RWPE1 (cell line): ENCODE data around the gene PRSS38.

Source experiments
- CTCF ChIA-PET: fragments of 350-600 bp; sonication (Branson Sonifier 250); formaldehyde crosslinking; extraction: SDS; loops from one replicate; lab custom pipeline; 2021; lab: Yijun Ruan, JAX
- POLR2A ChIA-PET: fragments of 400-600 bp; formaldehyde crosslinking; extraction: SDS; loops from one replicate; lab custom pipeline; 2020; ENCODE audit warnings: antibody characterized with exemption; ENCODE audit not compliant: low non-redundant PET; lab: Yijun Ruan, JAX
- DNase-seq: peaks from one replicate; pipeline ENCODE4 v3.0.0; 2012; ENCODE audit warnings: low spot score
- H3K27ac ChIP-seq: fragments of 450-650 bp; 2 replicates; pipeline ENCODE4 v1.5.1; 2017
- TF ChIP-seq, protein P1 (sequence below): fragments of 450-650 bp; conservative IDR thresholded peaks from 2 replicates; pipeline ENCODE4 v1.5.1; 2017; ENCODE audit warnings: low read depth, mild to moderate bottlenecking

The PRSS38 gene

DNA sequence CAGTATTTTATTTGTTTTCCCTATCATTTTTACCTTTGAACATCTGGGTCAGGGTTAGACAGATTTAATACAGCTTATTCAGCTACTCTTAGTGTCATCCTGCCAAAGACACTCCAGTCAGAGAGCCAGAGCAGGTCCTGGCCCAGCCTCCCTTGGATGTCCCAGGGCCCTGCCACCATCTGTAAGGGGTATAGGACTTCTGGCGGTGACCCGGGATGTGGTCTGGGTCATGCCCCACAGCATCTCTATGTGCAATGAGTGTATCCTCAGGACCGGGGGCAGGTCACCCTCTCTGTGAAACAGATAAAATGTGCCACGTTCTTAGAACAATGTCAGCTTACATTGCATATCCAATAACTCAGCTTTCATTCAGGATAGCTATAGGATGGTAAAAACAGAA, 37.8 kb upstream of the PRSS38 start:
- DNase-seq: no peak
- TF ChIP-seq, protein P1, sequence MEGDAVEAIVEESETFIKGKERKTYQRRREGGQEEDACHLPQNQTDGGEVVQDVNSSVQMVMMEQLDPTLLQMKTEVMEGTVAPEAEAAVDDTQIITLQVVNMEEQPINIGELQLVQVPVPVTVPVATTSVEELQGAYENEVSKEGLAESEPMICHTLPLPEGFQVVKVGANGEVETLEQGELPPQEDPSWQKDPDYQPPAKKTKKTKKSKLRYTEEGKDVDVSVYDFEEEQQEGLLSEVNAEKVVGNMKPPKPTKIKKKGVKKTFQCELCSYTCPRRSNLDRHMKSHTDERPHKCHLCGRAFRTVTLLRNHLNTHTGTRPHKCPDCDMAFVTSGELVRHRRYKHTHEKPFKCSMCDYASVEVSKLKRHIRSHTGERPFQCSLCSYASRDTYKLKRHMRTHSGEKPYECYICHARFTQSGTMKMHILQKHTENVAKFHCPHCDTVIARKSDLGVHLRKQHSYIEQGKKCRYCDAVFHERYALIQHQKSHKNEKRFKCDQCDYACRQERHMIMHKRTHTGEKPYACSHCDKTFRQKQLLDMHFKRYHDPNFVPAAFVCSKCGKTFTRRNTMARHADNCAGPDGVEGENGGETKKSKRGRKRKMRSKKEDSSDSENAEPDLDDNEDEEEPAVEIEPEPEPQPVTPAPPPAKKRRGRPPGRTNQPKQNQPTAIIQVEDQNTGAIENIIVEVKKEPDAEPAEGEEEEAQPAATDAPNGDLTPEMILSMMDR: no peak
- POLR2A ChIA-PET: no interaction called here
- H3K27ac ChIP-seq: no peak overlapping the region
- CTCF ChIA-PET: interaction anchor here (1.4 kb wide), 1 partner anchor 16 kb away, joined by 5 read pairs; no protein-coding TSS in a partner anchor

DNA sequence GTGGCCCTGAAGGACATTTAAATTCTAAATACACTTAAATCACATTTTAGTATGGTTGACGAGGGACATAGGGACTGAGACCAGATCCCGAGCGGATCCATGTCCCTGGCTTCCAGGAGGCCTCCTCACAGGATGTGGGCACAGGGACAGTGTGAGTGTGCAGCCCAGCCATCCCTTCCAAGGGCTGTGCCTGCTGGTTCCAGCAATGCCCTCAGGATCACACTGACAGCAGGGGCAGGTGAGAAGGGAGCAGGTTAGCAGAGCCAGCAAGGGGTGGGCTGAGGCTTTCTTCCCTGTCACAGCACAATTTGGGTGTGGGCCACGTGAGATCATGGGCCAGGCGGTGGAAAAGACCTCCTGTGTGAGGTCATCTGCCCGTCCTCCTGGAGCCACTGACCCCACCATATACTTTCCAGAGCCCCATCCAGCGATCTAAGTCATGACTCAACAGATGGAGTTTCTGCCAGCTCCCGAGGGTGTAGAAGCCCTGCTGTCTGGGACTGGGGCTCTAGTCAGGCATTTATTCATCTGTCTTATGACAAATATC, 37.0 kb upstream of the PRSS38 start:
- DNase-seq: no peak
- peak overlapping the region; percentile 44 for H3K27ac ChIP-seq
- TF ChIP-seq, protein P1: no peak
- POLR2A ChIA-PET: no interaction called here
- CTCF ChIA-PET: interaction anchor here (0.9 to 1.4 kb wide), 2 partner anchors 16 to 27 kb away, joined by 3 to 5 read pairs; no protein-coding TSS in a partner anchor

DNA sequence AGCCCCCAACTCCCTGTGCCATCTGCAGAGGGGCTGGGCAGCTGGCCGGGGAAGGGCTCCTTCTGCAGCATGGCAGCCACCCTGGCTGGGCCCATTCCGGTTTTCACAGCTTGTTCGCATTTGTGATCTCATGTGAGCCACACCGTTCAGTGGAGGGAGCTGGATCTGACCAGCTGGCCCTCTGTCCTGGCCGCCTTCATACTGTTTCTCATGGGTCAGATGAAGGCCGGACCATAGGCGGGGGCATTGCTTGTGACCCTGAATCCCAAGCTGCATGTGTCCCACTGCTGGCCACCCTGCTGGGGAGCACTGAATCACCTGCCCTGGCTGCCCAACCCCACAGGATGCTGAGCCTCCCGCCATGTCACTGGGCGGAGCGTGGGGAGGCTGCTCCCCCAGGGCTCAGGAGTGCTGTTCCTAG, 36.4 kb upstream of the PRSS38 start:
- ChIA-PET CTCF (interaction anchor here (0.9 to 1.4 kb wide), 2 partner anchors 17 to 27 kb away, joined by 3 to 5 read pairs; no protein-coding TSS in a partner anchor), POLR2A (no interaction called here)
- DNase-seq: no peak
- H3K27ac ChIP-seq: peak overlapping the region; percentile 44
- TF ChIP-seq, protein P1: no peak

DNA sequence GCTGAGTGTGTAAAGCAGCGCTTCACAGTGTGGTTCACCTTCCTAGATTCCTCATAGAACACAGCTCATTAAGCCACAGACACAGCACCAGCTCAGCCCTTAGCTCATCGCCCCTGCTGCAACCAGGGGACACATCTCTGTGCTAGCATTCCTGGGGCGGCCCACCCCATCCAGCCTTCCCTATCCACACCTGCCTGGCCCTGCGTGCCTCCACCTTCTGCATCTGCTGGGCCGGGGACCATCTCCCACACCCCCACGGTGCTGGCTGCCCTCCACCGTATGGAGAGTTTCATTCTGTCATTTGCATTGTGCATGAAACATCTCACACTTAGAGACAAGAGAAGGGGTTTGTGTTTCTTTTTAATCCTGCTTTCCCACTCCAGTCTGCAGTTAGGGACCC, 35.8 kb upstream of the PRSS38 start:
- ChIA-PET CTCF (no interaction called here), POLR2A (no interaction called here)
- H3K27ac ChIP-seq: peak overlapping the region; percentile 44
- TF ChIP-seq, protein P1: no peak
- DNase-seq: no peak

DNA sequence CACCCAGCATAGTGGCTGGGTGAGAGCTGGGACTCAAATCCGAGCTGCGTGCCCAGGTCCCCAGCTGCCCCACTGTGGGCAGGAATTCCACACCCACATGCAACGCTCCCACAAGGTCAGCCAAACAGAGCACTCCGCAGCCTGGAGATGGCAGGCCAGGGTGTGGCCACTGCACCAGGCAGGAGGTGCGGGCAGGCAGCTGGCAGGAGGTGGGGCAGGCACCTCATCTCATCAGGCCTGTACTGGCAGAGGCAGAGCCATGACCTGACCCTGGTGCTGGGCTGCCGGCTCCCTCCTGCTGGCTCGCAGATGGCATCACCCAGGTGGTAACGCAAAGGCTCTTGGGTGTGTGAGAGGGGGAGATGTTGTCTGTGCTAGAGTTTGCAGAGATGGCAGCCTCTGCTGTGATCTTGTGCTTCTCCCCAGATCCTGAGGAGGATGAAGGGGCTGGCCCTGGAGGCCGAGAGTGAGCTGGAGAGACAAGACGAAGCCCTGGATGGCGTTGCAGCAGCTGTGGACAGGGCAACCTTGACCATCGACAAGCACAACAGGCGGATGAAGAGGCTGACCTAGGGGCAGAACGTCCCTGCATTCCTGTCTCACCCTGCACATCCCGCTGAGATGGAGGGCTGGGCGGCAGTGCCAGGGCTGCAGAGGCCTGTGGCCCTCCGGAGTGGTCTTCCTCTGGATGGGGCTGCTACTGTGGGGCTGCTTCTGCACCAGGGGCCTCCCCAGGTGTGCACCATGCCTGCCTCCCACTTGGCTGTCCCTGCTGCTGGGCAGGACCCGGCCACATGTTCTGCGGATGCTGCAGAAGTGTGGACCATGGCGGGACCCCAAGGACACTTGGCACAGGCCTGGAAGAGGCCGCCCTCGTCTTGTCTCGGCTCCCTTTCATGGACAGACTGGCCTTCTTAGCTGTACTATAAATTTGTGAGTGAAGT, 35.1 kb upstream of the PRSS38 start:
- CTCF ChIA-PET: interaction anchor here (0.6 kb wide), 1 partner anchor 360 kb away, joined by 3 read pairs; no protein-coding TSS in a partner anchor
- TF ChIP-seq, protein P1: no peak
- POLR2A ChIA-PET: no interaction called here
- peak overlapping the region; percentile 44 for H3K27ac ChIP-seq
- DNase-seq: no peak

DNA sequence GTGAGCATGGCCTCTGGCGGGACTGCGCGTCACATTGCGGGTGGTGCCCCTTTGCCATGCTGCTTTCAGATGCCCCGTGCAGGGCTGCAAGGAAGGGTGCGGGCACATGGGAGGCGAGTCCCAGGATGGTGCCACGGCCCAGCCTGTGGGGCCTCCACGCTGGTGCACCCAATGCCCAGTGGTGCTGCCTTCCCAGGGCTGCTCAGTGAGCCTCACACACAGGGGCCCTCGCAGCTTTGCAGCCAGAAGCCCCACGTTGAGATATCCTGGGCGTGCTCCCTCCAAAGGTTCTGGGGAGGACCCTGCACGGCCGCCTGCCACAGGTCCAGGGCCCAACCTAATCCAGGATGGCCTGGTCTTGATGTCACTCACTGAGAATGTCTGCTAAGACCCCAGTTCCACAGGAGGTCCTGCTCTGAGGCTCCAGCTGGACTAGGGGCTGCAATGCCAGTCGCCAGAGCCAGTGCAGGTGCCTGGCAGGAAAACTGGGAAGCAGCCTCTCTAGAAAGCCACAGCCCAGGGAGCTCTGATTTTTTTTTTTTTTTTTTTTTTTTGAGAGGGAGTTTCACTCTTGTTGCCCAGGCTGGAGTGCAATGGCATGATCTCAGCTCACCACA, 34.1 kb upstream of the PRSS38 start:
- CTCF ChIA-PET: no interaction called here
- TF ChIP-seq, protein P1: no peak
- POLR2A ChIA-PET: no interaction called here
- peak overlapping the region; percentile 44; the same call in 1 of the 2 replicates for H3K27ac ChIP-seq
- no peak for DNase-seq
